NB4 (cell line): ENCODE results near the gene SEMA4C.

Experiments used
- CTCF ChIP-seq: IDR thresholded peaks from one replicate; pipeline ENCODE4 v1.5.1; 2012; ENCODE audit warnings: low read depth, low read length
- MYC ChIP-seq: IDR thresholded peaks from 2 replicates; pipeline ENCODE4 v1.6.1; 2011; ENCODE audit warnings: low read depth, low read length
- POLR2A ChIP-seq: IDR thresholded peaks from 2 replicates; pipeline ENCODE4 v1.6.1; 2011; ENCODE audit warnings: mild to moderate bottlenecking; ENCODE audit not compliant: insufficient read length; ENCODE audit errors: extremely low read depth

- TF ChIP-seq CTCF (no peak), POLR2A (no peak), MYC (no peak)
Measured at GRCh38 chr2:96844405-96844808, 25.5 kb downstream of the SEMA4C start.
